Breast epithelium (tissue), 3 donors: ENCODE data around the gene PRKN.

ENCODE experiments used
- CTCF ChIP-seq, 3 donors: fragments of 450-650 bp; IDR thresholded peaks; one replicate each; pipeline ENCODE4 v1.5.1; 2016 to 2017; ENCODE audit warnings: antibody characterized with exemption in 3 of 3, mild to moderate bottlenecking in 3 of 3, moderate library complexity in 3 of 3
- POLR2AphosphoS5 ChIP-seq, 3 donors: sonication (generic); formaldehyde crosslinking; IDR thresholded peaks; one replicate each; pipeline ENCODE4 v1.6.1; 2017; ENCODE audit warnings: antibody characterized with exemption in 3 of 3

GRCh38 chr6:161772176-161772575 is 955.4 kb downstream of the PRKN start:
- TF ChIP-seq CTCF (IDR thresholded peaks at IDR 0.05) (no peak), POLR2AphosphoS5 (IDR thresholded peaks at IDR 0.05) (no peak)
